HFF-Myc (cell line): ENCODE results near the gene SLC24A4.

Experiments
- DNase-seq: peaks from one replicate; pipeline ENCODE4 v3.0.0-alpha.2; 2011; ENCODE audit warnings: low read depth; ENCODE audit errors: extremely low read depth
- H3K4me3 ChIP-seq: replicated peaks from 2 replicates; pipeline ENCODE4 v1.5.1; 2011; ENCODE audit warnings: low read depth, mild to moderate bottlenecking, control low read depth, low read length
- TF ChIP-seq, protein P1 (sequence below): IDR thresholded peaks from 2 replicates; pipeline ENCODE4 v1.5.1; 2012; ENCODE audit warnings: mild to moderate bottlenecking, low read depth, low read length, control low read depth; ENCODE audit errors: missing control alignments

Gene SLC24A4

GRCh38 chr14:92465353-92466055 lies 142.5 kb downstream of the SLC24A4 start:
- no peak for DNase-seq
- TF ChIP-seq, protein P1, sequence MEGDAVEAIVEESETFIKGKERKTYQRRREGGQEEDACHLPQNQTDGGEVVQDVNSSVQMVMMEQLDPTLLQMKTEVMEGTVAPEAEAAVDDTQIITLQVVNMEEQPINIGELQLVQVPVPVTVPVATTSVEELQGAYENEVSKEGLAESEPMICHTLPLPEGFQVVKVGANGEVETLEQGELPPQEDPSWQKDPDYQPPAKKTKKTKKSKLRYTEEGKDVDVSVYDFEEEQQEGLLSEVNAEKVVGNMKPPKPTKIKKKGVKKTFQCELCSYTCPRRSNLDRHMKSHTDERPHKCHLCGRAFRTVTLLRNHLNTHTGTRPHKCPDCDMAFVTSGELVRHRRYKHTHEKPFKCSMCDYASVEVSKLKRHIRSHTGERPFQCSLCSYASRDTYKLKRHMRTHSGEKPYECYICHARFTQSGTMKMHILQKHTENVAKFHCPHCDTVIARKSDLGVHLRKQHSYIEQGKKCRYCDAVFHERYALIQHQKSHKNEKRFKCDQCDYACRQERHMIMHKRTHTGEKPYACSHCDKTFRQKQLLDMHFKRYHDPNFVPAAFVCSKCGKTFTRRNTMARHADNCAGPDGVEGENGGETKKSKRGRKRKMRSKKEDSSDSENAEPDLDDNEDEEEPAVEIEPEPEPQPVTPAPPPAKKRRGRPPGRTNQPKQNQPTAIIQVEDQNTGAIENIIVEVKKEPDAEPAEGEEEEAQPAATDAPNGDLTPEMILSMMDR = no peak
- H3K4me3 ChIP-seq = no peak overlapping the region

DNA sequence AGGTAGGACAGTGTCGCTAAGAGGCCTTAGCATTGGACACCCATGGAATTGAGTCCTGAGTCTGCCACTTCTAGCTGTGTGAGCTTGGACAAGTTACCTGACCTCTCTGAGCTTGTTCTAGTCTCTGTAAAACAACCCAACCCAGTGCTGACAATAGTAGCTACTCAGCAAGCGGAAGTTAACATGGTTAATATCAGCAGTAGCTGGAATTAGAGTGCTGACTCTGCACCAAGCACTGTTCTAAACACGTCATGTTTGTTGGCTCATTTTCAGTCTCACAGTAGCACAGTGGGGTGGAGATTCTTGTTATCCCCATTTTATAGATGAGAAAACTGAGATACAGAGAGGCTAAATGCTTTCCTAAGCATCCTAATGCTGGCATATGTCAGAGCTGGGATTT lies 143.1 kb downstream of the SLC24A4 start:
- no peak overlapping the region for H3K4me3 ChIP-seq
- no peak for DNase-seq
- TF ChIP-seq, protein P1 = no peak

DNA sequence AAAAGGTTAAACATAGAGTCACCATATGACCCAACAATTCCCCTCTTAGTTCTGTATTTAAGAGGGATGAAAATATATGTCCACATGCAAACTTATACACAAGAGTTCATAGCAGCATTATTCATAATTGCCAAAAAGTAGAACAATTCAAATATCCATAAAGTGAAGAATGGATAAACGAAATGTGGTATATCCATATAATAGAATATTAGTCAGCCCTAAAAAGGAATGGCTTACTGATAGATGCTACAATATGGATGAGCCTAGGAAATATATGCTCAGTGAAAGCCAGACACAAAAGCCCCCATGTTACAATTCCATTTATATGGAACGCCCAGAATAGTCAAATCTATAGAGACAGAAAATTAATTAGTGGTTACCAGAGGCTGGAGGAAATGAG lies 146.6 kb downstream of the SLC24A4 start:
- DNase-seq = no peak
- H3K4me3 ChIP-seq = no peak overlapping the region
- TF ChIP-seq, protein P1 = no peak

DNA sequence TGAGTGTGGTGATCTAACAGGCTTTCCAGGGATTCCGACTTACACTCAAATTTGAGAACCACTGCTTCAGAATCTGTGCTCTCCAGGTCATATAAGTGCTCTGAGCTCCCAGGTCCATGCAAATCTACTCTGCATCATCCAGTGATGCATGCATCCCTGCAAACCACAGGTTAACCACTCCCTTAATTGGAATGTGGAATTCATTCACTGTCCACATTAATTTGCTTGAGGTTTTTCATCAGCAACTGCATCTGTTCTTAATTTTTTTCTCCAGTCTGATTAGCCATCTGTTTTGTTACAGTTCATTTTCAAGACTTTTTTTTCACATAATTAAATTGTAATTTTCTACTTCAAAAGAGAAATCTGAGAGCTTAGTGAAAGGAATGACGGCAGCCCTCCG lies 147.2 kb downstream of the SLC24A4 start:
- TF ChIP-seq, protein P1 = no peak
- peak; percentile 96 for DNase-seq
- no peak overlapping the region for H3K4me3 ChIP-seq

- no peak overlapping the region for H3K4me3 ChIP-seq
- TF ChIP-seq, protein P1 = no peak
- DNase-seq = no peak
Observed at GRCh38 chr14:92470811-92471210, 147.8 kb downstream of the SLC24A4 start.

- TF ChIP-seq, protein P1 = no peak
- DNase-seq = peak; percentile 90
- no peak overlapping the region for H3K4me3 ChIP-seq
Observed at GRCh38 chr14:92471919-92472318, 149.0 kb downstream of the SLC24A4 start.

DNA sequence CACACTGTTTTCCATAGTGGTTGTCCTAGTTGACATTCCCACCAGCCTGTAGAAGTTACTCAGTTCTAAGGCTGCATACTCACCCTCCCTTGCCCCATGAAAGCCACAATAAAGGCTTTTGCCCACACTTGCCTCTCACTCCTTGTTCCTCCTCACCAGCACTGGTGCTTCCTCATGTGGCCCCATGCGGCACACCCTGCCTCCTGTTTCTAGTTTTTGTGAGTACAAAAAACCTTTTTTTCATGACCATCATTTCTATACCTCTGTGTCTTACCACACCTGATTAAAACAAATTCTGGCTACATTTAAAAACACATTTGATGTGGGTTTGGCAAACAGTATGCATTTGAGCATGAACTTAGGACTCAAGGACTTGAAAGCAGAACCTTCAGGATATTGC lies 149.9 kb downstream of the SLC24A4 start:
- TF ChIP-seq, protein P1 = no peak
- H3K4me3 ChIP-seq = no peak overlapping the region
- no peak for DNase-seq
